MM.1S (cell line): ENCODE measurements around the gene RIPOR2.

Experiments used
- EZH2 ChIP-seq: fragments of 300-600 bp; sonication (generic); optimal IDR thresholded peaks from 2 replicates; pipeline ENCODE3; 2017; ENCODE audit warnings: low read depth, mild to moderate bottlenecking, antibody characterized with exemption, low read length, mixed read lengths
- EZH2phosphoT487 ChIP-seq: fragments of 300-600 bp; sonication (generic); IDR thresholded peaks from 2 replicates; pipeline ENCODE4 v1.6.1; 2018; ENCODE audit warnings: antibody characterized with exemption, low read length
- TF ChIP-seq, protein P1 (sequence below): fragments of 300-600 bp; sonication (generic); IDR thresholded peaks from 2 replicates; pipeline ENCODE4 v1.5.1; 2016; ENCODE audit warnings: antibody characterized with exemption, low read length, mixed read lengths

DNA sequence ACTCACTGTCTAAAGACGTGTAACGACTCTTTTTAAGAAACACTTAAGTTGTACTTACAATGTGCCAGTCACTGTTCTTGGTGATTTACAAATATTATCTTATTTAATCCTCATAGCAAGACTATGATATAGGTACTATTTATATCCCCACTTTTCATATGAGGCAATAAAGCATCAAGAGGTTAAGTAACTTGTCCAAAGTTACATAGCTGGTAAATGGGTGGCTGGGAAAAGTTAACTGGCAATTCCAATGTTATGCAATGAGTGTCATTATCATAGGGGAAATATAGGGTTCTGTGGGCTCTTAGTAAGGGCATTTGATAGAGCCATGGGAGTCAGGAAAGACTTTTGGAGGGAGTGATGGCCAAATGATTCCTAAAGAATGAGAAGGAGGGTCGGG is 21.4 kb upstream of the RIPOR2 start:
- TF ChIP-seq, protein P1, sequence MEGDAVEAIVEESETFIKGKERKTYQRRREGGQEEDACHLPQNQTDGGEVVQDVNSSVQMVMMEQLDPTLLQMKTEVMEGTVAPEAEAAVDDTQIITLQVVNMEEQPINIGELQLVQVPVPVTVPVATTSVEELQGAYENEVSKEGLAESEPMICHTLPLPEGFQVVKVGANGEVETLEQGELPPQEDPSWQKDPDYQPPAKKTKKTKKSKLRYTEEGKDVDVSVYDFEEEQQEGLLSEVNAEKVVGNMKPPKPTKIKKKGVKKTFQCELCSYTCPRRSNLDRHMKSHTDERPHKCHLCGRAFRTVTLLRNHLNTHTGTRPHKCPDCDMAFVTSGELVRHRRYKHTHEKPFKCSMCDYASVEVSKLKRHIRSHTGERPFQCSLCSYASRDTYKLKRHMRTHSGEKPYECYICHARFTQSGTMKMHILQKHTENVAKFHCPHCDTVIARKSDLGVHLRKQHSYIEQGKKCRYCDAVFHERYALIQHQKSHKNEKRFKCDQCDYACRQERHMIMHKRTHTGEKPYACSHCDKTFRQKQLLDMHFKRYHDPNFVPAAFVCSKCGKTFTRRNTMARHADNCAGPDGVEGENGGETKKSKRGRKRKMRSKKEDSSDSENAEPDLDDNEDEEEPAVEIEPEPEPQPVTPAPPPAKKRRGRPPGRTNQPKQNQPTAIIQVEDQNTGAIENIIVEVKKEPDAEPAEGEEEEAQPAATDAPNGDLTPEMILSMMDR = no peak
- TF ChIP-seq EZH2 (no peak), EZH2phosphoT487 (no peak)
